Retina (tissue), 1 donor: ENCODE data around the gene TRIM32.

Experiments used
- DNase-seq: peaks from one replicate; pipeline ENCODE4 v3.0.0-alpha.2; 2016

Gene TRIM32

GRCh38 chr9:116706310-116707290, 19.5 kb downstream of the TRIM32 start:
- no peak for DNase-seq

DNA sequence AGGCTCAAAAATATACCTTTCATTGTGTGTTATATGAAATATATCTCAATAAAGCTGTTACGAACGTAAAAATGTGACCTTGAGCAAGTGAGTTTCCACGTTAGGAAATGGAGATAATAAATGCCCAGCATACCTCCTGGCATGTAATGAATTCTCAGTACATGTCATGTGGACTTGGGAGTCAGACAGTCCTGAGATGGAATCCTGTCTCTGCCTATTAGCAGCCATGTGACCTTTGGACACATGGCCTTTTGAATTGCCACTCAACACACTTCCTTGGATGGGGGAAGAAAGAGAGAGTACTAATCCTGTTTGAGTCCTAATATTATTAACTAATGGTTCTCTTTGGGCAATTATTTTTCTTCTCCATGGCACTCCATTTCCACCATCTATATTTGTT, 25.7 kb downstream of the TRIM32 start:
- DNase-seq, result no peak

DNA sequence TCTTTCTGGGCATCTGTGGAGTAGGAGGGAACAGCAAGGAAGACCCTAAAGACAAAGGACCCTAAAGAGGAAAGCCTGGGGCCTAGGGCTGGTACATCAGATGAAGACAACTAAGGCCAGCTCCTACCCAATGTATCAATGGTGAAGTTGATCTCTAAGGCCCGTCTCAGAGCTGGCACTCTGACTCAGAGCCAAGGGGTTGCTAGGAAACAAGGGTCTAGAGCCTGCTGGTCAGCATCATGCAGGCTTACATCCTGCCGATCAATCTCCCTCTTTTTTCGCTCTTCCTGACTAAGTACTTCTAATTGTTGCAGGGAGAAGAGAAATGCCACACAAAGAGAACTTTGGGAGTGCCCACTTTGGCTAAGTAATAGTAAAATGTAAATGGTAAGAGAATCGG, 26.2 kb downstream of the TRIM32 start:
- no peak for DNase-seq

DNA sequence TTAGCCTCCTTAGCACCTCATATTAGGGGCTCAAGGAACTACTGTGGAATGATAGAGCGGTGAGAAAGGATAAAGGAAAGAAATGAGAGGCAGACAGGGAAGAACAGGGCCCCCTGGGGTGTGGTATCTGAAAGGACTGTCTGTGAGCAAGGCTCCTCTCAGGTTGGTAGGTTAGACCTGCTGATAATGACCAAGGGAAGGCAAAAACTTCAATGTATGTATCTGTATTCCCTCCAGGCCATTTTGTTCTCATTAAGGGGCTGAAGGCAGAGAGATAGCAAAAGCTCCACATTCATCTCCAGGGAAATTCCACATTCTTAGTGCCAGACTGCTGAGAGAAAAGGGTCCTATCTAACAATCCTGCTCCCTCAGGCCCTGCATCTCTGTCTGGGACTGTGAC, 28.6 kb downstream of the TRIM32 start:
- no peak for DNase-seq

DNA sequence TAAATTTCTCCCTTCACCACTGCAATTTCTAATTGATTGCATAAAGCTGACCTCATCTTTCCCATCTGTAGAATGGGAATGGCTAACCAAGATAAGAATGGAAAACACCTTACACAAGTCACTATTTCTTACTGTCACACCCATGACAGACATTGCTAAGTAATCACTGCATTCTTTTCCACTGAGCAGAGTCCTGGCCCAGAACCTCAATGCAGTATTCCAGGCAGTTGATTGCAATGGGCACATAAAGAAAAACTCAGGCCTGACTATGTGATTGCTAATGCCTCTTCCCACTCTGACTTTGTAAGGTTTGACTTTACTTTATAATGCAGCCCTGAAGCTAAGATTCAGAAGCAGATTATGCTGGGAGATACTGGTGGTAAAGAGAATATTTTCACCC, 29.3 kb downstream of the TRIM32 start:
- no peak for DNase-seq

- no peak for DNase-seq
Measured at GRCh38 chr9:116717150-116717549, 30.0 kb downstream of the TRIM32 start.

DNA sequence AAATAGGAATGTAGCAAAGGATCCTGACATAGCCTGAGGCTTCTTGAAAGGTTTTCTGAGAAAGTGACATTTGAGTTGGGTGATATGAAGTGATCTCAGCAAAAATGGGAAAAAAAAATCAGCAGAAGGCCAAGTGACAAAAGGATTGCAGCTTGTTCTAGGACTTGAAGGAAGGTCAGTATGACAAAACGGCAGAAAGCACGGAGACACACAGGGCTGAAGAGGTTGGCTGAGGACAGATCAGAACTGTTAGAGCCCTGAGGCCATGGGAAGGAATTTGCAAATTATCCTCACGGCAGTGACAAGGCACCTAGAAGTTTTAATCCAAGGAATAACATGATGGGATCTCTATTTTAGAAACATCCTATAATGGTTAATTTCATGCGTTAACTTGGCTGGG, 31.0 kb downstream of the TRIM32 start:
- DNase-seq, result no peak

- DNase-seq, result no peak
Measured at GRCh38 chr9:116720111-116720510, 33.0 kb downstream of the TRIM32 start.

DNA sequence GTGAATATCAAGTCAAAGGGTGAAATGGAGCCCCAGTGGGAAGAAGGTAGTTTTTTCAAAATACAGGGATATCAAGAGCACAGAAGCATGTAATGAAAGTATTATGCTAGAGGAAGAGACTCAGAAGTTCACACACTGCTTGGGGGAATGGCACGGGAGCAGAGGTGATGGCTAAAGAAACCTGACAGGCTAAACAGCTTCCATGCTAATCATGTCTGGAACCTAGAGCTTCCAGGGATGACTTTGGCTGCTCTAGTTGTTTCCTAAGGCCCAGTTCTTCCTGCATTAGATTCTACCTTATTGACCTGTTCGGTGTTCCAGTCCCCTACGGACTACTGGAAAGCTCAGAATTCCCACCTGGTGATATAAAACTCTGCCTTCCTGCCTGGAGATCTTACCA, 34.3 kb downstream of the TRIM32 start:
- no peak for DNase-seq

DNA sequence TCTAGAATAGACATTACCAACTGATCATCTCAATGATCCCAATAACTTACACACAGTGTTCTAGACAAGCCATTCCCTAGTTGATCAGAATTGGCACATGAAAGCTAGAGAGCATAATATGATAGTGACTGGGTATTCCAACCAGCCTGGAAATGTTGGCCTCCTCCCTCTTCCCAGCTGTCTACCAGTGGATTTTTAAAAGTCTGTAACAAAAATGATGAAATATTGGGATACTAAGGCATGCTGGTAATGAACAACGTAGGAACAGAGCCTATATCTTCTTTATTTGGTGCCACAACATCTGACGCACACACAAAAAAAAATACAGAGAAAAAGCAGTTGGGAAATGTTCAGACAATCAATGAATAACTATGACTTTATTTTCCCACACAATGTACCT, 34.8 kb downstream of the TRIM32 start:
- DNase-seq, result no peak

DNA sequence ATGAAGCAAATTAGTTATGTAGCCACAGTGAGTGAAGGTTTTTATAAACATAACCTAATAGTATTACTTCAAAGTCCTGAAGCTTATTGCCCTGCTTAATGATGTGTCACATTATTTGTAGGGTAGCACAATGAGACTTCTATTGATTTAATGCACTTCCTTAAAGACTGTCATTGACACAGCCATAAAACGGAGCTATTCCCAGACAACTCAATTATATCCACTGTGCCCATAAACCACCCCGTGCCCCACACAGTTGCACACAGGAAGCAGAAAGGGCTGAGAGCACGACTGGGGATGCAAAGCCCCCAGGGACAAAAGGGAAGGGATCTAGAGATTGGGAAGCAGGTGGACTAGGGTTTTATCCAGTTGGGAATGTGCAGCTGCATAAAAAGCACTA, 37.0 kb downstream of the TRIM32 start:
- no peak for DNase-seq

DNA sequence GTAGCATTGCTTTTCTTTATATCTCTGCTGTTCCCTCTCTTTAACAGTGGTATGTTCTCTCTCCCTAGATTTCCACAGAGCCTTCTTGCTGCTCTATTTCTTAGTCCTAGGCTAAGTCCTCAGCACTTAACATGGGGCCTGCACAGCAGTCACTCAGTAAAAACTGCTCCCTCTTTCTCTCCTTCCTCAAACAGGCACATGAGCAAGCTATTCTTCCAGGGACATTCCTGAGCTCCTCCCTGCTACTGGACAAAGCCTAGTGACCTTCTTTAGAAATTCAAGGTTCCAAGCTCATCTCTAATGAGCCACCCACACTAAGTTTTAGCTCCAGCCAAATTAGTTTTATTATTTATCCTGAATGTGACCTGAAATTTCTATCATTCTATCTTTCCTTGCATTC, 39.5 kb downstream of the TRIM32 start:
- peak; percentile 20 for DNase-seq

DNA sequence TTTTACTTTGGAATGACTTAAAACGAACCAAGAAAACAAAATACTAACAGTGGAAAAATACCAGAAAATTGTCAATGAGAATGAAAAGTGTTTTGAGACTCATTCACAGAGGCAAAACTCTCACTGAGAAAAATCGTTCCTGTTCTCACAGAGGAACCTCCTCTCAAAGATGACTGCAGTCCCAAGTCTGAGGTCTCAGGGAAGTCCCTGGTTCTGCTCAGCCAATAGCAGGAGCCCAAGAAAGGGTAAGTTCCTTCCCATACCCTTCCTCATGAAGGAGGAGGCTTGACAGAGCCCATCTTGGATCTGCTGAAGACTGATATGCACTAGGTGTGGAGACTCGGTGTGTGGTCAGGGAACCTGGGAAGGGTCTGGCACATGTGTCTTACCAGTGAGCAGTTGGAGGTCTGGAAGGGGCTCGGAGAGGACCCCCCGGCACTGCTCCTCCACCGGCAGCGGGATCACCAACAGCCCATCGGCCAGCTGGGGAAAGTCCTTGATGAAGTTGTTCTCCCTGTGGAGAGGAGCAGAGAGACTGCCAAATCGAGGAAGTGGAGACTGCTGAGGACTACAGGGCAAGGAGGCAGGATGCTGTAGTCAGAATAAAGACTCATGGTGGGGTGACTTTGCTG, 46.0 kb downstream of the TRIM32 start:
- no peak for DNase-seq

GRCh38 chr9:116736399-116737151, 49.5 kb downstream of the TRIM32 start:
- no peak for DNase-seq

- peak; percentile 86 for DNase-seq
Measured at GRCh38 chr9:116737152-116737546, 50.0 kb downstream of the TRIM32 start.

- no peak for DNase-seq
Measured at GRCh38 chr9:116741086-116741740, 54.1 kb downstream of the TRIM32 start.

DNA sequence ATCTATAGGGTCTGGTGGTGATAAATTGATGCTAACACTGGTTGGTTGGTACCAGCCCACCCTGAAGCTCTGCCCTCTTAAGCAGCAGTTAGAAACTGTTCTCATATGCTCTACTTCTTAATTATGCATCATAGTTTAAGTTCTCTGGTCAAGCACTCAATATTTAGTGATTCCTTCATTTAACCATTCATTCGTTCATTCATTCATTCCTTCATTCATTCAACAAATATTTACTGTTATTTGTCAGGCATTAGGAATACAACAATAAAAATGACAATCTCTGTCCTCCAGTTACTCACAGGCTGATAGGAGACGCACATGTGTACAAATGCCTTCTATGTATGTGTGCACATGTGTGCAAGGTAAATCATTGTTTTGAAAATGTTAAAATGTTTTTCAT, 54.6 kb downstream of the TRIM32 start:
- DNase-seq, result no peak

- DNase-seq, result no peak
Measured at GRCh38 chr9:116749176-116749575, 62.1 kb downstream of the TRIM32 start.

DNA sequence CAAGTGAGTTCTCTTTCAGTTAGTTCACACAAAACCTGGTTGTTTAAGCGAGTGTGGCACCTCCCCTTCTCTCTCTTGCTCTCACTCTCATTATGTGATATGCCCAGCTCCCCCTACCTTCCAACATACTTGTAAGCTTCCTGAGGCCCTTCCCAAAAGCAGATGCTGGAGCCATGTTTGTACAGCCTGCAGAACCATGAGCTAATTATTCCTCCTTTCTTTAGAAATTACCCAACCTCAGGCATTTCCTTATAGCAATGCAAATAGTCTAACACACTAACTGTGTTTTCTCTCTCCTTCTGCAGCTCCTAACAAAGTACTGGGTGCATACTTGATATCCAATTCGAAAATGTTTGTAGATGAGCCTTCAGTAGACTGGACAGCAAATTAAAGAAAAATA, 62.7 kb downstream of the TRIM32 start:
- no peak for DNase-seq

DNA sequence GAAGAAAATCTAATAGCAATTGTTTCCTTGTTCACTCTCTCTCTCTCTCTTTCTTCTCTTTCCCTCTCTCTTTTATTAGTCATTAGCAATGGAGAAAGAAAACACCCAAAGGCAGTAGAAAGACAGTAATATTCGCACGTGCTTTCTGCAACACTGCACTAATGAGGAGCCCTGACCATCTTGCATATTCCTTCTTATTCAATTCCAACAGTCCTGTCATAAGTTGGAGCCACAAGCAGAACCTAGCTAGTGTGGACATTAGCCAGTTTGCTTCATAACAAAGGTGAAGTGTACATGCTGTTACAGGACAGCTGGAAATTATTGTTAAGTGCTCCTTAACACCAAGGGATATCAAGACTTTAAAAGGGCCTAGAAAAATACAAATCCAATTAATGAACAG, 63.4 kb downstream of the TRIM32 start:
- no peak for DNase-seq
